RWPE2 (cell line): ENCODE measurements around the gene ZNF740.
"Not testable (repeated sequence)": the region's sequence is repeated elsewhere in the genome, so short reads cannot be mapped to it uniquely, and the experiment has no call there.

ENCODE experiments used
- ATAC-seq: fragments of 200-7000 bp; cut with Tn5 transposase; 3 replicates; pipeline ENCODE4 v1.9.1; 2021; ENCODE audit warnings: low read depth
- DNase-seq: peaks from one replicate; pipeline ENCODE4 v3.0.0-alpha.2; 2020; ENCODE audit warnings: low spot score
- H3K27ac ChIP-seq: fragments of 450-650 bp; 2 replicates; pipeline ENCODE4 v1.5.1; 2017; ENCODE audit warnings: mild to moderate bottlenecking; ENCODE audit not compliant: poor library complexity, severe bottlenecking
- H3K27me3 ChIP-seq: fragments of 250-450 bp; sonication (Bioruptor Pico); 2 replicates; pipeline ENCODE4 v1.5.1; 2021; ENCODE audit warnings: mild to moderate bottlenecking, moderate library complexity; ENCODE audit not compliant: insufficient read depth, poor library complexity, severe bottlenecking
- H3K36me3 ChIP-seq: fragments of 250-450 bp; sonication (Bioruptor Pico); 2 replicates; pipeline ENCODE4 v1.5.1; 2020; ENCODE audit warnings: low read depth, mild to moderate bottlenecking, moderate library complexity
- H3K4me1 ChIP-seq: fragments of 250-450 bp; sonication (Bioruptor Pico); 2 replicates; pipeline ENCODE4 v1.5.1; 2021; ENCODE audit warnings: mild to moderate bottlenecking, moderate library complexity; ENCODE audit not compliant: insufficient read depth, poor library complexity, severe bottlenecking
- H3K4me3 ChIP-seq: fragments of 250-450 bp; sonication (Bioruptor Pico); 2 replicates; pipeline ENCODE4 v1.5.1; 2021; ENCODE audit warnings: mild to moderate bottlenecking, moderate library complexity; ENCODE audit not compliant: severe bottlenecking
- H3K9me3 ChIP-seq: fragments of 250-450 bp; sonication (Bioruptor Pico); 2 replicates; pipeline ENCODE4 v1.5.1; 2021; ENCODE audit warnings: mild to moderate bottlenecking, moderate library complexity; ENCODE audit not compliant: severe bottlenecking
- CTCF ChIP-seq: fragments of 450-650 bp; IDR thresholded peaks from one replicate; pipeline ENCODE4 v1.5.1; 2017; ENCODE audit warnings: mild to moderate bottlenecking, moderate library complexity; ENCODE audit not compliant: poor library complexity, severe bottlenecking

Gene ZNF740

GRCh38 chr12:53159195-53159839, 21.2 kb upstream of the ZNF740 start:
- peak; percentile 76 for ATAC-seq
- Histone ChIP-seq H3K27me3 (no peaks in the 10 kb centered on the region), H3K9me3 (no peaks in the 10 kb centered on the region), H3K36me3 (no peaks in the 10 kb centered on the region), H3K27ac (no peak overlapping the region), H3K4me1 (no peaks in the 10 kb centered on the region), H3K4me3 (no peak overlapping the region)
- peak; percentile 85 for TF ChIP-seq CTCF
- no peak for DNase-seq

- Histone ChIP-seq H3K36me3 (no peaks in the 10 kb centered on the region), H3K27ac (no peak overlapping the region), H3K9me3 (no peaks in the 10 kb centered on the region), H3K4me3 (no peak overlapping the region), H3K27me3 (no peaks in the 10 kb centered on the region), H3K4me1 (no peaks in the 10 kb centered on the region)
- TF ChIP-seq CTCF = no peak
- DNase-seq (no peak), ATAC-seq (no peak)
These were observed 20.5 kb upstream of the ZNF740 start for GRCh38 chr12:53160000-53160399.

- H3K4me3 ChIP-seq = no peak overlapping the region
- H3K9me3 ChIP-seq = no peaks in the 10 kb centered on the region
- no peaks in the 10 kb centered on the region for H3K36me3 ChIP-seq
- H3K27me3 ChIP-seq = no peaks in the 10 kb centered on the region
- H3K4me1 ChIP-seq = no peaks in the 10 kb centered on the region
- TF ChIP-seq CTCF = no peak
- DNase-seq = no peak
- H3K27ac ChIP-seq = no peak overlapping the region
- ATAC-seq = no peak
These were observed 19.8 kb upstream of the ZNF740 start for GRCh38 chr12:53160673-53161072.

- Histone ChIP-seq H3K4me3 (no peak overlapping the region), H3K36me3 (no peaks in the 10 kb centered on the region), H3K27ac (no peak overlapping the region), H3K27me3 (no peaks in the 10 kb centered on the region), H3K4me1 (no peaks in the 10 kb centered on the region), H3K9me3 (no peaks in the 10 kb centered on the region)
- ATAC-seq (no peak), DNase-seq (no peak)
- no peak for TF ChIP-seq CTCF
These were observed 19.2 kb upstream of the ZNF740 start for GRCh38 chr12:53161119-53161911.

- not testable (repeated sequence) for H3K36me3 ChIP-seq
These were observed 17.5 kb upstream of the ZNF740 start for GRCh38 chr12:53163008-53163407.

More at GRCh38 chr12:53163008-53163407, 17.5 kb upstream of the ZNF740 start:
- not testable (repeated sequence) for H3K9me3 ChIP-seq, H3K27me3 ChIP-seq, H3K4me3 ChIP-seq, ATAC-seq, DNase-seq, H3K4me1 ChIP-seq, H3K27ac ChIP-seq
